IMR-90 (cell line): ENCODE results near the gene FMR1. TPM values are rescaled to one million over a fixed set of nuclear protein-coding genes. Genes with fewer than 3 reads are reported as not detected.

Source experiments
- ATAC-seq: fragments of 200-7000 bp; cut with Tn5 transposase; 2 replicates; pipeline ENCODE4 v1.9.1; 2020; ENCODE audit warnings: low read depth, mild to moderate bottlenecking, moderate library complexity
- BruUV-seq: library from RNA; stranded (reverse); fragments of 400-500 nt; replicated peaks from 2 replicates; lab custom pipeline; 2021; lab: Mats Ljungman, UMichigan
- CTCF ChIA-PET: fragments of 300-600 bp; formaldehyde crosslinking; extraction: SDS; loops from one replicate; lab custom pipeline; 2021; ENCODE audit warnings: antibody characterized with exemption; lab: Yijun Ruan, JAX
- POLR2A ChIA-PET: fragments of 300-600 bp; sonication (Branson Sonifier 250); formaldehyde crosslinking; loops from one replicate; lab custom pipeline; 2022; ENCODE audit warnings: antibody characterized with exemption; ENCODE audit not compliant: unreplicated experiment; lab: Charles Lee
- DNase-seq: peaks from one replicate; pipeline ENCODE4 v3.0.0; 2013
- H2AFZ ChIP-seq: replicated peaks from 2 replicates; pipeline ENCODE3; 2013; ENCODE audit warnings: low read length, mild to moderate bottlenecking; ENCODE audit not compliant: poor library complexity
- H2AK5ac ChIP-seq: 2 replicates; pipeline ENCODE4 v1.6.1; 2013; ENCODE audit warnings: low read depth, low read length, inconsistent platforms
- H2AK9ac ChIP-seq: replicated peaks from 2 replicates; pipeline ENCODE3; 2013; ENCODE audit warnings: mild to moderate bottlenecking, low read depth, low read length, moderate library complexity; ENCODE audit not compliant: poor library complexity
- H2BK120ac ChIP-seq: 2 replicates; pipeline ENCODE4 v1.6.1; 2013; ENCODE audit warnings: low read depth, low read length, inconsistent platforms
- H2BK15ac ChIP-seq: 3 replicates; pipeline ENCODE4 v1.6.1; 2013; ENCODE audit warnings: low read depth, low read length, inconsistent platforms
- H2BK20ac ChIP-seq: 2 replicates; pipeline ENCODE4 v1.6.1; 2013; ENCODE audit warnings: low read depth, mild to moderate bottlenecking, inconsistent platforms, low read length, moderate library complexity
- H2BK5ac ChIP-seq: 2 replicates; pipeline ENCODE4 v1.6.1; 2013; ENCODE audit warnings: mild to moderate bottlenecking, low read depth, low read length, inconsistent platforms; ENCODE audit not compliant: poor library complexity, severe bottlenecking
- H3K14ac ChIP-seq: replicated peaks from 2 replicates; pipeline ENCODE4 v1.6.1; 2013; ENCODE audit warnings: low read depth, low read length, inconsistent platforms
- H3K18ac ChIP-seq: 2 replicates; pipeline ENCODE4 v1.6.1; 2013; ENCODE audit warnings: low read depth, low read length, control low read depth
- H3K23ac ChIP-seq: 2 replicates; pipeline ENCODE4 v1.6.1; 2013; ENCODE audit warnings: low read depth, low read length, inconsistent platforms
- H3K27ac ChIP-seq: 2 replicates; pipeline ENCODE4 v1.5.1; 2013; ENCODE audit warnings: mild to moderate bottlenecking, control low read depth, low read length; ENCODE audit not compliant: insufficient read depth
- H3K27me3 ChIP-seq: 2 replicates; pipeline ENCODE4 v1.6.1; 2013; ENCODE audit warnings: low read length; ENCODE audit not compliant: control insufficient read depth, insufficient read depth
- H3K36me3 ChIP-seq: 2 replicates; pipeline ENCODE4 v1.6.1; 2013; ENCODE audit warnings: low read length, mixed read lengths; ENCODE audit not compliant: control insufficient read depth, insufficient read depth
- H3K4ac ChIP-seq: 2 replicates; pipeline ENCODE4 v1.6.1; 2013; ENCODE audit warnings: low read depth, low read length, inconsistent platforms
- H3K4me1 ChIP-seq: 2 replicates; pipeline ENCODE4 v1.6.1; 2013; ENCODE audit warnings: low read length, mixed read lengths; ENCODE audit not compliant: control insufficient read depth, insufficient read depth
- H3K4me2 ChIP-seq: 2 replicates; pipeline ENCODE4 v1.6.1; 2013; ENCODE audit warnings: low read depth, mild to moderate bottlenecking, control low read depth, low read length, moderate library complexity
- H3K4me3 ChIP-seq: 2 replicates; pipeline ENCODE4 v1.5.1; 2013; ENCODE audit warnings: low read depth, mild to moderate bottlenecking, control low read depth, low read length, moderate library complexity; ENCODE audit not compliant: insufficient read depth
- H3K56ac ChIP-seq: 2 replicates; pipeline ENCODE4 v1.6.1; 2013; ENCODE audit warnings: low read length, inconsistent platforms; ENCODE audit not compliant: insufficient read depth; ENCODE audit errors: extremely low read depth
- H3K79me1 ChIP-seq, 2 experiments: 2 replicates each; pipeline ENCODE4 v1.6.1; 2013; ENCODE audit warnings: low read length in 2 of 2, inconsistent platforms in 1 of 2, low read depth in 1 of 2
- H3K9ac ChIP-seq: 2 replicates; pipeline ENCODE4 v1.6.1; 2013; ENCODE audit warnings: low read depth, low read length, control low read depth
- H3K9me1 ChIP-seq: 2 replicates; pipeline ENCODE4 v1.6.1; 2013; ENCODE audit warnings: low read length, inconsistent platforms; ENCODE audit not compliant: insufficient read depth
- H3K9me3 ChIP-seq: 2 replicates; pipeline ENCODE4 v1.6.1; 2013; ENCODE audit warnings: low read length; ENCODE audit not compliant: control insufficient read depth, insufficient read depth
- H4K20me1 ChIP-seq: 2 replicates; pipeline ENCODE4 v1.6.1; 2013; ENCODE audit warnings: low read length, inconsistent platforms; ENCODE audit not compliant: insufficient read depth
- H4K5ac ChIP-seq: 2 replicates; pipeline ENCODE4 v1.6.1; 2013; ENCODE audit warnings: mild to moderate bottlenecking, low read depth, low read length, control low read depth
- H4K8ac ChIP-seq, 2 experiments: 2 replicates each; pipeline ENCODE4 v1.6.1; 2013; ENCODE audit warnings: low read depth in 2 of 2, low read length in 2 of 2, control low read depth in 1 of 2, inconsistent platforms in 1 of 2
- H4K91ac ChIP-seq: 2 replicates; pipeline ENCODE4 v1.6.1; 2013; ENCODE audit warnings: low read depth, low read length, inconsistent platforms; ENCODE audit not compliant: insufficient read depth
- BHLHE40 ChIP-seq: fragments of 150-350 bp; IDR thresholded peaks from 2 replicates; pipeline ENCODE4 v1.6.1; 2016; ENCODE audit warnings: mild to moderate bottlenecking, low read depth, low read length
- CHD1 ChIP-seq: IDR thresholded peaks from 2 replicates; pipeline ENCODE4 v1.6.1; 2012; ENCODE audit warnings: low read depth, low read length, improper control_type of control experiment
- FOS ChIP-seq: fragments of 150-350 bp; IDR thresholded peaks from 2 replicates; pipeline ENCODE4 v1.6.1; 2016; ENCODE audit warnings: low read depth, low read length
- MAZ ChIP-seq: IDR thresholded peaks from 2 replicates; pipeline ENCODE4 v1.6.1; 2012; ENCODE audit warnings: low read depth, mild to moderate bottlenecking, low read length, improper control_type of control experiment, moderate library complexity, borderline replicate concordance
- NFE2L2 ChIP-seq: fragments of 150-350 bp; IDR thresholded peaks from 2 replicates; pipeline ENCODE4 v1.6.1; 2016; ENCODE audit warnings: low read depth, mild to moderate bottlenecking, low read length
- RAD21 ChIP-seq: IDR thresholded peaks from 2 replicates; pipeline ENCODE4 v1.6.1; 2012; ENCODE audit warnings: low read length, improper control_type of control experiment
- RCOR1 ChIP-seq: IDR thresholded peaks from 2 replicates; pipeline ENCODE4 v1.6.1; 2012; ENCODE audit warnings: mild to moderate bottlenecking, low read length, improper control_type of control experiment; ENCODE audit not compliant: insufficient replicate concordance
- RFX5 ChIP-seq: IDR thresholded peaks from 2 replicates; pipeline ENCODE4 v1.8.0; 2012; ENCODE audit warnings: low read depth, mild to moderate bottlenecking, low read length, moderate library complexity
- USF2 ChIP-seq: fragments of 150-350 bp; IDR thresholded peaks from 2 replicates; pipeline ENCODE4 v1.6.1; 2017; ENCODE audit warnings: mild to moderate bottlenecking, antibody characterized with exemption, low read length, low read depth
- WGBS, 2 experiments: methylation state at CpG; one replicate each; pipeline versions ENCODE4 v1.1.5 to v1.1.7; 2013; ENCODE audit warnings: missing lambda C conversion rate in 2 of 2; ENCODE audit not compliant: insufficient read length in 1 of 2; ENCODE audit errors: extremely low coverage in 2 of 2; 5-methylcytosine and 5-hydroxymethylcytosine counted together
- dilution Hi-C: fragments of 300-500 bp; cut with HindIII; formaldehyde crosslinking; loops from one replicate; pipeline ENCODE4 v1.14.3; 2018; ENCODE audit warnings: low sequenced_read_pairs; ENCODE audit not compliant: unreplicated experiment
- in situ Hi-C: fragments of 300-500 bp; cut with MboI; formaldehyde crosslinking; loops from 3 replicates; pipeline ENCODE4 v1.14.3; 2019; ENCODE audit warnings: low sequenced_read_pairs, inconsistent platforms, mixed read lengths
- intact Hi-C: fragments of 100-400 bp; cut with micrococcal nuclease; formaldehyde crosslinking; loops from 2 replicates; pipeline ENCODE4 v1.10.0; 2022
- polyA plus RNA-seq, 3 experiments: library from polyadenylated mRNA; depleted of rRNA; stranded (reverse); fragments of >200 nt; gene quantifications; 2 replicates each; pipeline ENCODE4 v1.2.3, GENCODE V29; 2012; ENCODE audit warnings: low replicate concordance in 1 of 3
- total RNA-seq: library from RNA; depleted of rRNA; stranded (reverse); fragments of >200 nt; gene quantifications from 2 replicates; pipeline ENCODE4 v1.2.3, GENCODE V29; 2012

Gene FMR1
- total and polyA plus RNA-seq, 2 of the 4 experiments (the other 2 are of a cell fraction), result 12.2 to 17.6 TPM

GRCh38 chrX:147920161-147920666, 8.5 kb downstream of the FMR1 start:
- 0 out of 2 replicates have a peak, but pooled peaks cover 5% of the 10 kb centered on the region for H4K20me1 ChIP-seq

More at GRCh38 chrX:147920161-147920666, 8.5 kb downstream of the FMR1 start:
- POLR2A ChIA-PET, result no interaction called here
- CTCF ChIA-PET, result interaction anchor here (0.6 kb wide), 2 partner anchors 41 to 271 kb away, joined by 3 to 5 read pairs; no protein-coding TSS in a partner anchor
- BruUV-seq, result no TSS peak
- no peak overlapping the region for H2AK9ac ChIP-seq
- TF ChIP-seq MAZ (no peak), CHD1 (no peak), RAD21 (no peak), RFX5 (no peak), NFE2L2 (no peak), USF2 (no peak), FOS (no peak), RCOR1 (no peak), BHLHE40 (no peak)
- no peak overlapping the region for H3K18ac ChIP-seq
- no peaks in the 10 kb centered on the region for H3K36me3 ChIP-seq
- H3K56ac ChIP-seq, result no peak overlapping the region
- ATAC-seq, result no peak
- no peak overlapping the region for H2AFZ ChIP-seq
- H3K4me2 ChIP-seq, result no peak overlapping the region
- H3K4me3 ChIP-seq, result no peak overlapping the region
- no peak overlapping the region for H2BK120ac ChIP-seq
- H3K4me1 ChIP-seq, result no peaks in the 10 kb centered on the region
- no peaks in the 10 kb centered on the region for H3K9me3 ChIP-seq
- H3K9ac ChIP-seq, result no peak overlapping the region
- H3K23ac ChIP-seq, result no peak overlapping the region
- dilution Hi-C loops, result no loop called here
- H4K8ac ChIP-seq, result no peak overlapping the region
- no peak overlapping the region for H3K27ac ChIP-seq
- intact Hi-C loops, result no loop called here
- H3K4ac ChIP-seq, result no peak overlapping the region
- H3K27me3 ChIP-seq, result no peaks in the 10 kb centered on the region
- H2BK20ac ChIP-seq, result no peak overlapping the region
- in situ Hi-C loops, result no loop called here
- H2BK5ac ChIP-seq, result no peak overlapping the region
- no peak overlapping the region for H3K14ac ChIP-seq
- H4K5ac ChIP-seq, result no peak overlapping the region
- no CpG with 5 or more reads among the region's 3 CpGs for WGBS, 2 experiments
- no peaks in the 10 kb centered on the region for H3K9me1 ChIP-seq
- H4K91ac ChIP-seq, result no peak overlapping the region
- no peak overlapping the region for H2BK15ac ChIP-seq
- DNase-seq, result no peak
- H3K79me1 ChIP-seq, result peaks cover 0 to 5% of the 10 kb centered on the region in 2 experiments
- H2AK5ac ChIP-seq, result no peak overlapping the region
